NCI-H748 (cell line): ENCODE results near the gene INPP5E.

Experiments
- DNase-seq: peaks from one replicate; lab custom pipeline; 2025; ENCODE audit not compliant: unreplicated experiment; lab: John Stamatoyannopoulos, UW

The INPP5E gene

GRCh38 chr9:136392538-136393449 is 46.9 kb downstream of the INPP5E start:
- DNase-seq = no peak

DNA sequence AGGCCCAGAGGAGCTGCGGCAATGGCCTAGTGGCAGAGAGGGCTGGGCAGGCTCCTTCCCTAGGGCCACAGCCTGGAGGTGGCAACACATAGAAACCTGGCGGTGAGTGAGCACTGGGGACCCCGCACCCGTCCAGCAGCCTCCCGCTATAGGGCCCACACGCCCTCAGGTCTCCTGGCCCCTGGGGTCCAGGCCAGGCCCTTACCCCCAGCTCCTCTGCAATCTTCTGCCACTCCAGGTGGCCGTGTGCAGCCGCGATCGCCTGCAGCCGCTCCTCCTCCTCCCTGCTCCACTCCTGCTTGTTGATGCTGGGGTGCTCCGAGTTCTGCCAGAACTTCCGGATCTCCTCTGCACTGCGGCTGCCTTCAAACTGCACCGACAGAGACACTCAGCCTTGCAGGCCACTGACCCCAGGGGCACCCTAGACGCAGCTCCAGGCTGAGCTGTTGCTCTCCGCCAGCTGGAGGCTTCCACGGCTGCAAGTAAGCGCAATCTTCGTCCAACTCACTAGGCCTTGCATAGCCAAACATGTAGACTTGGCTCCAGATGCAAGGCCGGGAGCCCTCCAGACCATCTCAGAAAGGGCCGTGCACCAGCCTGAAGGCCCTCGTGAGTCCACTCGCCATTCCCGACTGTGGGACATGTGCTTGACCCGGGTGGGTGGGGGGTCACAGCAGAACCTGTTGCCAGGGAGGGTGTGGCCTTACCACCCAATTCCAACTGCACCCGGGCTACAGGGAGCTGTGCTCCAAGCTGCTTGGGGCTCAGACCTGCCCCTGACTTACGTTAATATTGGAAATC is 47.7 kb downstream of the INPP5E start:
- no peak for DNase-seq

- DNase-seq = no peak
Observed at GRCh38 chr9:136389396-136389795, 50.2 kb downstream of the INPP5E start.

DNA sequence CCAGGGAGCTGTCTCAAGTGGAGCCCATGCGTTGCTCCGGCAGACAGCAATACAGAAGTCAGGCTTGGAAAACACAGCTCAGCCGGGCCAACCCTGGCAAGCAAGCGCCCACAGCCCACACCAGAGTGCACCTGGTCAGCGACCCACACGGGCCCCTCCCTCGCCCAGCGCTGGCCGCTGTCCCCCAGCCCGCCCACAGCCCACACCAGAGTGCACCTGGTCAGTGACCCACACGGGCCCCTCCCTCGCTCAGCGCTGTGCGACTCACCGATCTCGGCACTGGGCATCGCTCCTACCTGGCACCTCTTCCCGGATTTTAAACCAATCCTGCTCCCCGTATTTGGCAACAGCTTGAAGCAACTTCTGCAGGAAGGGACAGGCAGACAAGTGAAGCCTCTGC is 52.4 kb downstream of the INPP5E start:
- DNase-seq = no peak

DNA sequence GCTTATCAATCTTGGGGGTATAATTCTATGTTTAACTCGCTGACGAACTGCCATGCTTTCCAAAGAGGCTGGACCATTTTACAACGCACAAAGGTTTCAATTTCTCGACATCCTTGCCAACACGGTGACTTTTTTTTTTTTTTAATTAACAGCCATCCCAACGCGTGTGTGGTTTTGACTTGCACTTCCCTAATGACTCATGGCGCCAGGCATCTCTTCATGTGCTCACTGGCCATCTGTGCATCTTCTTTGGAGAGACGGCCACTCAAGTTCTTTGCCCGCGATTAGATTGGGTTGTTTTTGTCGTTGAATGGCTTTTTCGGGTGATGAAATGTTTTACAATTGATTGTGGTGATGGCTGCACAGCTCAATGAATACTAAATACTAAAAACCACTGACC is 53.6 kb downstream of the INPP5E start:
- no peak for DNase-seq

GRCh38 chr9:136385015-136385414 is 54.6 kb downstream of the INPP5E start:
- DNase-seq = no peak

DNA sequence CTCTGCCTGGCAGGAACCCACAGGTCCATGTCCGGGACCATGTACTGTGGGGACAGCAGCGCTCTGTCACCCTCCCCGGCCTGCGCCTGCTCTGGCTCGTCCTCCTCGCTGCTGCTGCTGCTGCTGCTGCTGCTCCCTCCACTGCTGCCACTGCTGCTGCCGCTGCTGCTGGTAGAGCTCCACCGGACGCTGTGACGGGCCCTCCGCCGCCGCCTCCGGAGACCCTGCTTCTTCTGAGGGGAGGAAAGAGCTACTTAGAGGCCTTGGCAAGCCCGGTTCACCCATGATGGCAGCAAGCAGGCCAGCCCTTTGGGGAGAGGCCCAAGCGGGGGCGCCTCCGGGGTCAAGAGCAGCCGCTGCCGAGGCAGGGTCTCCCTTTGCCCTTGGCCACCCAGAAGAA is 56.2 kb downstream of the INPP5E start:
- DNase-seq = no peak

- DNase-seq = no peak
Observed at GRCh38 chr9:136381966-136382513, 57.6 kb downstream of the INPP5E start.

DNA sequence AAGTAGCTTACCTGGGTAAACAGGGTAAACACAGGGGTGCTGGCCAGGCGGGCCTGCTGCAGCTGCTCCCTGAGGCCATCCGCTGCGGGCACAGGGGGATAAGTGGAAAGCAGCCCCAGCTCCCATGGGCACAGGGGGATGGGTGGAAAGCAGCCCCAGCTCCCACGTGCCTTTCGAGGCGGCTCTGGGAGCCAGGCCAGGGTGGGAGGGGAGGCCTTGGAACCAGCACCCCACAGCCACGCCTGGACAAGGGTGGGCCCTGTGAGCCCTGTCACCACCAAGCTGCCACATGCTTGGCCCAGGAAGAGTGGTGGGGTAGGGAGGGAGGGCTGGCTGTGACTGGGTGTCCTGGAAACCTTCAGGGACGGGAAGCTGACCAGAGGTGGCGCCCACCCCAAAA is 58.3 kb downstream of the INPP5E start:
- no peak for DNase-seq

- DNase-seq = no peak
Observed at GRCh38 chr9:136380381-136380780, 59.3 kb downstream of the INPP5E start.

- no peak for DNase-seq
Observed at GRCh38 chr9:136379891-136380290, 59.8 kb downstream of the INPP5E start.

DNA sequence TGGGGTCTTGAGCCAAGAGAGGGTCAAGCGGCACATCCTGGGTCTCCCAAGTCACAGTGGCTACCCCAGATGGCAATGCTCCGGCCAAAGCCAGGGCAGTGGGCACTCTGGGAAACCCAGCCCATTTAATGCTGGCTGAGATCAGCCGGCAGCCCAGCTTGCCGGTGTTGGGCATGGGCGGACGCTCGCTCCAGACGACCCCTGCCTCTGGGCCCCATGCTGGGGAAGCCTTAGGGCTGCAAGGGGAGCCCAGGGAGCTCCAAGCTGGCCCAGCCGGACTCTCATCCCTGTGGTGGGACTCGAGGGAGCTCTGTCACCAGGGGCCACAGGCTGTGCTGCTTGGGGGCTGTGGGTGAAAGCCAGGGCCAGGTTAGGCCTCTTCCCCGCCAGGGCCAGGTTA is 60.2 kb downstream of the INPP5E start:
- DNase-seq = no peak

DNA sequence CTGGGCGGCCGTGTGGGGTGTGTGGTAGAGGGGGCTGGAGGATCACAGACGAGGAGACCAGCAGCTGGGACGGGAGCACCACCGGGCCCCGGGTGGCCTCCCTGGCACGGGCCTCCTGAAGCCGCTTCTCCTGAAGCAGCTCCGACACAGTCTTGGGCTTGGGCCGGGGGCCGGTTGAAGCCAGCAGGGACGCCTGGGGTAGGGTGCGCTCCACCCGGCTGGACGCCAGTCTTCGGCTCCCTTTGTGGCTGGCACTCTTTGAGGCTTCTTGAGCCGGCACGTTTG is 60.7 kb downstream of the INPP5E start:
- no peak for DNase-seq
